ENCODE measurements around the gene TMPRSS9. TPM values are rescaled to one million over a fixed set of nuclear protein-coding genes. Genes with fewer than 3 reads are reported as not detected.

TMPRSS9 gene
- total and polyA plus RNA-seq, 8 donors: 1.1 TPM; not detected in 7

DNA sequence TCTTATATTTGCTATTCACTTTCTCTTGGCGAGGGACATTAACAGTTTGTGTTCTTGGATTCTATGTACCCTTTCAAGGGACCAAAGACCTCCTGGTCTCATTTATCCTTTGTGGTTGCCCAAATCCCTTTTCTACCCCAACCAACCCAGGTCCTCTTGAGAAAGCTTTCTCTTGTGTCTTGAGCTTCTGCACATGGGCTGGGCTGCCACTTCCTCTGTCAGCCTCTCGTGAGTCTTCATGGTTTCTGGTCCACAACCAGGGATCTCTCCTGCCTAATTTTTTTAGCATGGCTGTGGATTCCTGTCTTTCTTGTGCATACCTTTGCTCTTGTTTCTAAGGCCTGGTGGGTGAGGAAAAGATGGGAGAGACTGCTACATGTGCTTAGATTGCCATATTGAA is 52.4 kb downstream of the TMPRSS9 start:
- DNase-seq: no peak
- H3K27me3 ChIP-seq: peaks cover 0 to 28% (median 3%) of the 10 kb centered on the region in 3 donors
- H3K4me1 ChIP-seq: no peaks in the 10 kb centered on the region
- 43 to 61% (median 56%) methylated on average over 2 of the region's 2 CpGs for WGBS, 5 donors
- no peak overlapping the region for H3K27ac ChIP-seq
- H3K36me3 ChIP-seq: peaks cover 1 to 13% (median 11%) of the 10 kb centered on the region in 4 donors
- peaks cover 0 to 16% (median 3%) of the 10 kb centered on the region in 4 donors for H3K9me3 ChIP-seq
- no peak overlapping the region for H3K4me3 ChIP-seq
- intact Hi-C loops (cut with DNase I; ENCODE audit: low total_unique reads): no loop called here
- TF ChIP-seq POLR2A (IDR thresholded peaks at IDR 0.05) (no peak), EP300 (IDR thresholded peaks at IDR 0.05) (no peak), POLR2AphosphoS5 (IDR thresholded peaks at IDR 0.05) (no peak)
- TF ChIP-seq, protein P1, sequence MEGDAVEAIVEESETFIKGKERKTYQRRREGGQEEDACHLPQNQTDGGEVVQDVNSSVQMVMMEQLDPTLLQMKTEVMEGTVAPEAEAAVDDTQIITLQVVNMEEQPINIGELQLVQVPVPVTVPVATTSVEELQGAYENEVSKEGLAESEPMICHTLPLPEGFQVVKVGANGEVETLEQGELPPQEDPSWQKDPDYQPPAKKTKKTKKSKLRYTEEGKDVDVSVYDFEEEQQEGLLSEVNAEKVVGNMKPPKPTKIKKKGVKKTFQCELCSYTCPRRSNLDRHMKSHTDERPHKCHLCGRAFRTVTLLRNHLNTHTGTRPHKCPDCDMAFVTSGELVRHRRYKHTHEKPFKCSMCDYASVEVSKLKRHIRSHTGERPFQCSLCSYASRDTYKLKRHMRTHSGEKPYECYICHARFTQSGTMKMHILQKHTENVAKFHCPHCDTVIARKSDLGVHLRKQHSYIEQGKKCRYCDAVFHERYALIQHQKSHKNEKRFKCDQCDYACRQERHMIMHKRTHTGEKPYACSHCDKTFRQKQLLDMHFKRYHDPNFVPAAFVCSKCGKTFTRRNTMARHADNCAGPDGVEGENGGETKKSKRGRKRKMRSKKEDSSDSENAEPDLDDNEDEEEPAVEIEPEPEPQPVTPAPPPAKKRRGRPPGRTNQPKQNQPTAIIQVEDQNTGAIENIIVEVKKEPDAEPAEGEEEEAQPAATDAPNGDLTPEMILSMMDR (IDR thresholded peaks at IDR 0.05): no peak

DNA sequence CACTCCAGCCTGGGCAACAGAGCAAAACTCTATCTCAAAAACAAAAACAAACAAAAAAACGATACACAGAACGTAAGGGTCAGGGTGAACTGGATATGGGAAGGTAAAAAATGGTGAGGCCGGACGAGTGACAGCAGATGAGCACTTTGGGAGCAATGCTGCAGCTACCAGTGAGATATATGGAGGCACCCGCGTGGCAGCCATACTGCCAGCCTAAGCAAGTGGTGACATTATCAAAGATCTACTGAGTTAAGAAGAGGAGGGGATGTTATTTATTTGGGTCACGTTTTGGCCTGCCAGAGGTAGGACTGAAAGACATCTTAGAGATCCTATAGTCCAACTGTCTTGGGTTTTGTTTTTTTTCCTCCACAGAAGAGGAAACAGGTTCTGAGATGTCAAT is 53.1 kb downstream of the TMPRSS9 start:
- Histone ChIP-seq H3K4me3 (no peak overlapping the region), H3K4me1 (no peaks in the 10 kb centered on the region), H3K27me3 (peaks cover 0 to 23% (median 3%) of the 10 kb centered on the region in 3 donors), H3K36me3 (peaks cover 4 to 18% (median 16%) of the 10 kb centered on the region in 4 donors), H3K27ac (no peak overlapping the region), H3K9me3 (peaks cover 0 to 16% (median 3%) of the 10 kb centered on the region in 4 donors)
- 73 to 84% (median 78%) methylated on average over 7 of the region's 7 CpGs for WGBS, 5 donors
- intact Hi-C loops (cut with DNase I; ENCODE audit: low total_unique reads): no loop called here
- TF ChIP-seq POLR2AphosphoS5 (IDR thresholded peaks at IDR 0.05) (no peak), EP300 (IDR thresholded peaks at IDR 0.05) (no peak), POLR2A (IDR thresholded peaks at IDR 0.05) (no peak)
- TF ChIP-seq, protein P1 (IDR thresholded peaks at IDR 0.05): no peak
- DNase-seq: no peak

DNA sequence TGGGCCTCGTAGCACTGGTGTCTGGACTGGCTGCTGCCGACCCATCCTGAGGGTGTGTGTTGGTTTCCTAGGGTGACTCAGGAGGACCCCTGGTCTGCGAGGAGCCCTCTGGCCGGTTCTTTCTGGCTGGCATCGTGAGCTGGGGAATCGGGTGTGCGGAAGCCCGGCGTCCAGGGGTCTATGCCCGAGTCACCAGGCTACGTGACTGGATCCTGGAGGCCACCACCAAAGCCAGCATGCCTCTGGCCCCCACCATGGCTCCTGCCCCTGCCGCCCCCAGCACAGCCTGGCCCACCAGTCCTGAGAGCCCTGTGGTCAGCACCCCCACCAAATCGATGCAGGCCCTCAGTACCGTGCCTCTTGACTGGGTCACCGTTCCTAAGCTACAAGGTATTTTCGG is 53.6 kb downstream of the TMPRSS9 start:
- H3K4me3 ChIP-seq: no peak overlapping the region
- H3K27me3 ChIP-seq: peaks cover 0 to 18% (median 0%) of the 10 kb centered on the region in 3 donors
- H3K27ac ChIP-seq: no peak overlapping the region
- H3K9me3 ChIP-seq: peaks cover 0 to 16% (median 3%) of the 10 kb centered on the region in 4 donors
- 87 to 93% (median 91%) methylated on average over 16 of the region's 16 CpGs for WGBS, 5 donors
- H3K36me3 ChIP-seq: peaks cover 4 to 18% (median 16%) of the 10 kb centered on the region in 4 donors
- no peak for TF ChIP-seq EP300 (IDR thresholded peaks at IDR 0.05)
- H3K4me1 ChIP-seq: no peaks in the 10 kb centered on the region
- intact Hi-C loops (cut with DNase I; ENCODE audit: low total_unique reads): no loop called here
- DNase-seq: no peak

DNA sequence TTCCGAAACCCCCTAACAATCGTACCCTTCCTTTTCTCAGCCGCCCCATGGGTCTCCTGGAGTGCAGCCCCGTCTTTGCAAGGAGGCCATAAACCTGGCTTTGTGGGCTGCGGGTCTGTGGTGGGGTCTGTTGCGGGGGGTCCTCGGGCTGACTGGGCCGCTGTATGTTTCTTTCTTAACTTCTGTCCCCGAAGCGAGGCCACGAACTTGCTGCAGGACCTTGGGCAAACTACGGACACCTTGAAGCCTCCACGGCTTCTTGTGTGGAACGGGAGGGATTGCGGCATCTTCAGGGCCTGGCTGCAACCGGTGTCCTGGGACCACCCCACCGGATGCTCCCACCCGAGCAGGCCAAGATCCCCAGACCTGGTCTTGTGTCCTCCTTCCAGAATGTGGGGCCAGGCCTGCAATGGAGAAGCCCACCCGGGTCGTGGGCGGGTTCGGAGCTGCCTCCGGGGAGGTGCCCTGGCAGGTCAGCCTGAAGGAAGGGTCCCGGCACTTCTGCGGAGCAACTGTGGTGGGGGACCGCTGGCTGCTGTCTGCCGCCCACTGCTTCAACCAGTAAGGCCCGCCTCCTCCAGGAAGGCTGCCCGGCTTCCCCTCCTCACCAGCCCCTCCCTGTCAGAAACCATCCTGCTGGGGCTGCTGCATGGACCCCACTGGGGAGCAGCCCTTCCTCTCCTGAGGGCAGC is 55.4 kb downstream of the TMPRSS9 start:
- H3K36me3 ChIP-seq: peaks cover 4 to 18% (median 16%) of the 10 kb centered on the region in 4 donors
- WGBS, 5 donors: 81 to 87% (median 87%) methylated on average over 15 to 29 of the region's 29 CpGs
- DNase-seq: no peak
- TF ChIP-seq, protein P1 (IDR thresholded peaks at IDR 0.05): no peak
- TF ChIP-seq POLR2AphosphoS5 (IDR thresholded peaks at IDR 0.05) (no peak), POLR2A (IDR thresholded peaks at IDR 0.05) (no peak), EP300 (IDR thresholded peaks at IDR 0.05) (no peak)
- peaks cover 0 to 5% (median 0%) of the 10 kb centered on the region in 3 donors for H3K27me3 ChIP-seq
- H3K27ac ChIP-seq: no peak overlapping the region
- no peak overlapping the region for H3K4me3 ChIP-seq
- intact Hi-C loops (cut with DNase I; ENCODE audit: low total_unique reads): no loop called here
- H3K4me1 ChIP-seq: no peaks in the 10 kb centered on the region
- H3K9me3 ChIP-seq: peaks cover 0 to 6% (median 0%) of the 10 kb centered on the region in 4 donors

DNA sequence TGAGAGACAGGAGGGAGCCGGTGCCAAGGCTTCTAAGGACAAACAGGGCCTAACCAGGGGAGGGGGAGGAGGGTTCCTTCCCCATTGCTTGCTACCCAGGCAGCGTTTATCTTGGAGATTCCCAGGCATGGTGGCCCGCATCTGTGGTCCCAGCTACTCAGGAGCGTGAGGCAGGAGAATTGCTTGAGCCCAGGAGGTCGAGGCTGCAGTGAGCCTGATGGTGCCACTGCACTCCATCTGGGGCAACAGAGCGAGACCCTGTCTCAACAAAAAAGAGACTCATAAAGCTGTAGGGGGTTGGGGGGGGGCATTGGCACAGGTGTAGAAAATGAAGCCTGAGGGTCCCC is 55.9 kb downstream of the TMPRSS9 start:
- no peak for DNase-seq
- no peak for TF ChIP-seq EP300 (IDR thresholded peaks at IDR 0.05)
- no peak for TF ChIP-seq POLR2AphosphoS5 (IDR thresholded peaks at IDR 0.05)
- TF ChIP-seq, protein P1 (IDR thresholded peaks at IDR 0.05): no peak
- TF ChIP-seq POLR2A (IDR thresholded peaks at IDR 0.05): no peak
- Histone ChIP-seq H3K4me1 (no peaks in the 10 kb centered on the region), H3K4me3 (no peak overlapping the region), H3K27me3 (peaks cover 0 to under 1% (median 0%) of the 10 kb centered on the region in 3 donors), H3K9me3 (peaks cover 0 to 6% (median 0%) of the 10 kb centered on the region in 4 donors), H3K27ac (no peak overlapping the region), H3K36me3 (peaks cover 4 to 18% (median 16%) of the 10 kb centered on the region in 4 donors)
- intact Hi-C loops (cut with DNase I; ENCODE audit: low total_unique reads): no loop called here
- 56 to 69% (median 61%) methylated on average over 6 of the region's 6 CpGs for WGBS, 5 donors
